WERI-Rb-1 (cell line): ENCODE results near the gene ZBTB21.

Experiments used
- DNase-seq: peaks from one replicate; pipeline ENCODE4 v3.0.0-alpha.2; 2020
- H3K27ac ChIP-seq: fragments of 250-450 bp; sonication (Bioruptor Pico); 2 replicates; pipeline ENCODE4 v1.5.1; 2020; ENCODE audit warnings: mild to moderate bottlenecking, moderate library complexity
- H3K27me3 ChIP-seq: fragments of 250-450 bp; sonication (Bioruptor Pico); 2 replicates; pipeline ENCODE4 v1.5.1; 2021; ENCODE audit warnings: mild to moderate bottlenecking, low read depth, moderate library complexity; ENCODE audit not compliant: insufficient read depth, severe bottlenecking
- H3K36me3 ChIP-seq: fragments of 250-450 bp; sonication (Bioruptor Pico); 2 replicates; pipeline ENCODE4 v1.5.1; 2020; ENCODE audit warnings: mild to moderate bottlenecking, moderate library complexity
- H3K4me3 ChIP-seq: 2 replicates; pipeline ENCODE4 v1.5.1; 2011; ENCODE audit warnings: low read depth, mild to moderate bottlenecking, control low read depth, low read length
- H3K9me3 ChIP-seq: fragments of 250-450 bp; sonication (Bioruptor Pico); 2 replicates; pipeline ENCODE4 v1.5.1; 2021; ENCODE audit warnings: mild to moderate bottlenecking, moderate library complexity; ENCODE audit not compliant: severe bottlenecking
- TF ChIP-seq, protein P1 (sequence below): IDR thresholded peaks from 2 replicates; pipeline ENCODE4 v1.5.1; 2011; ENCODE audit warnings: low read depth, mild to moderate bottlenecking, control low read depth, inconsistent platforms, low read length

The ZBTB21 gene

DNA sequence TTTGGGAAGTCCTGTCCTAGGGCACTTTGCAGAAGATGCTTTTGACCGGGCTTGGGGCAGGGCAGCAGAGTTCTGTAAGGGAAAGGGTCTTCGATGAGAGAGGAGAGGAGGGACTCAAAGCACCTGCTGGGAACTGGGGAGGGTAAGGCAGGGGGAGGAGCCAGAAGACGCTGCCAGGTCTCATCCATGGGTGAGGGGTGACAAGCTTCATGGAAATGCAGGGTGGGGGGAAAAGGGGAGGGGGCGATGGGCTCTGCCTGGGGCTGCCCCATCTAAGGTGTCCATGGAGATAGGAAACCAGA is 35.5 kb downstream of the ZBTB21 start:
- TF ChIP-seq, protein P1, sequence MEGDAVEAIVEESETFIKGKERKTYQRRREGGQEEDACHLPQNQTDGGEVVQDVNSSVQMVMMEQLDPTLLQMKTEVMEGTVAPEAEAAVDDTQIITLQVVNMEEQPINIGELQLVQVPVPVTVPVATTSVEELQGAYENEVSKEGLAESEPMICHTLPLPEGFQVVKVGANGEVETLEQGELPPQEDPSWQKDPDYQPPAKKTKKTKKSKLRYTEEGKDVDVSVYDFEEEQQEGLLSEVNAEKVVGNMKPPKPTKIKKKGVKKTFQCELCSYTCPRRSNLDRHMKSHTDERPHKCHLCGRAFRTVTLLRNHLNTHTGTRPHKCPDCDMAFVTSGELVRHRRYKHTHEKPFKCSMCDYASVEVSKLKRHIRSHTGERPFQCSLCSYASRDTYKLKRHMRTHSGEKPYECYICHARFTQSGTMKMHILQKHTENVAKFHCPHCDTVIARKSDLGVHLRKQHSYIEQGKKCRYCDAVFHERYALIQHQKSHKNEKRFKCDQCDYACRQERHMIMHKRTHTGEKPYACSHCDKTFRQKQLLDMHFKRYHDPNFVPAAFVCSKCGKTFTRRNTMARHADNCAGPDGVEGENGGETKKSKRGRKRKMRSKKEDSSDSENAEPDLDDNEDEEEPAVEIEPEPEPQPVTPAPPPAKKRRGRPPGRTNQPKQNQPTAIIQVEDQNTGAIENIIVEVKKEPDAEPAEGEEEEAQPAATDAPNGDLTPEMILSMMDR = no peak
- Histone ChIP-seq H3K9me3 (peaks cover 10% of the 10 kb centered on the region), H3K27ac (no peak overlapping the region), H3K27me3 (no peaks in the 10 kb centered on the region), H3K36me3 (no peaks in the 10 kb centered on the region), H3K4me3 (no peak overlapping the region)
- no peak for DNase-seq

DNA sequence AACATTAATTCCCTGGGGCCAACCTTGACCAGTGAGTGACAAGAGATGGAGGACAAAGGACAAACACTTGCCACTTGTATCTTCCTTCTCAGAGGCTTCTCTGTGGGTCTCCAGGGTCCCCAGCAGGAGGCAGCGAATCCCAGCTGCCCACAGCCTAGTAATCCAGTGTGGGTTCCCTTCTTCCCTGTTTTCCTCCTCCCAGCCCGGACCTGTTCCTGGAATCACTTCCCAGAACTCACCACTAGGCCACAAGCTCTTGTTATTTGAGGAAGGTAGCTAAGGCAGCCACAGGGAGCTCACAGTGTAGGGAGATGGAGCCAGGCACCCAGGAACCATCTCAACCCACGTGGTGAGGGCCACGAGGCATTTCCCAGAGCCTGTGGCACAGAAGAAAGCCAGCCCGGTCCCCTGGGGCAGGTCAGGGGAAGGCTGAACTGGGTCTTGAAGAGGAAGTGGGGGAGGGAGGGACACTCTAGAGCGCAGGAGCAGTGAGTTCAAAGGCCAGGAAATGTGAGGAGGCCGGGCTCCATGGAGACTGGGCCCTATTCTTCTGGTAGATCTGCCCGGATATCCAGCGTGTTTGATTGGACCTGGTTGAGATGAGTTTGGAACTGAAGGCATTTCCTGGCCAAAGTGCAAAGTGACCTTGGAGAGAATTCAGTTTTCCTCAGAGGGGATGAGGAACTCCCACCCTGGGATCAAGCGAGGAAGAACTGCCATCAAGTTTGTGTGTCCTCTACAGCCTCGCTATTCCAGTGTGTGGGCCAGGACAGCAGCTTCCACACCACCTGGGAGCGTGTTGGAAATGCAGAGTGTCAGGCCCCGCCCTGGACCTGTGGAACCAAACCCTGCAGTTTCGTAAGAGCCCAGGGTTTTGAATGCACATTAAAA is 36.1 kb downstream of the ZBTB21 start:
- no peak for DNase-seq
- Histone ChIP-seq H3K27me3 (no peaks in the 10 kb centered on the region), H3K27ac (no peak overlapping the region), H3K9me3 (peaks cover 4% of the 10 kb centered on the region), H3K36me3 (no peaks in the 10 kb centered on the region), H3K4me3 (no peak overlapping the region)
- TF ChIP-seq, protein P1 = peak; percentile 63

DNA sequence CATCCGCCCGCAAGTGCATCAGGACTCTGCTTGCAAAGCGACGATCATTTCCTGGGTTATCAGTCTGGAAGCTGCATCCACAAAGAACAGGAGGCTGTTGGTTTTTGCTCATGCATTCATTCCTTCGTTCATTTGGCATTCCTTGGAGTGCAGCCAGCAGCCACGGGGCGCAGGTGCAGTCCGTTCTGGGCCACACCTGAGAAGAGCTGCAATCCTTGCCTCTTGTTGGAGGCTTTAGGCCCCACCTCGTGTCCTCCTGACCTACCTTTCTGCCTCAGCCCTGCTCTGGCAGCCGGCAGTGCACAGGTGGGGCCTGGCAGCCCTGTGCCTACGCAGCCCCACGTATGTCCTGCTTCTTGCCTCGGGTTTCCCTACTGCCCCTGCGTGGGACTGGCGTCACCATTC is 36.7 kb downstream of the ZBTB21 start:
- TF ChIP-seq, protein P1 = no peak
- no peaks in the 10 kb centered on the region for H3K27me3 ChIP-seq
- no peaks in the 10 kb centered on the region for H3K36me3 ChIP-seq
- no peak overlapping the region for H3K4me3 ChIP-seq
- DNase-seq = no peak
- peaks cover 3% of the 10 kb centered on the region for H3K9me3 ChIP-seq
- no peak overlapping the region for H3K27ac ChIP-seq

DNA sequence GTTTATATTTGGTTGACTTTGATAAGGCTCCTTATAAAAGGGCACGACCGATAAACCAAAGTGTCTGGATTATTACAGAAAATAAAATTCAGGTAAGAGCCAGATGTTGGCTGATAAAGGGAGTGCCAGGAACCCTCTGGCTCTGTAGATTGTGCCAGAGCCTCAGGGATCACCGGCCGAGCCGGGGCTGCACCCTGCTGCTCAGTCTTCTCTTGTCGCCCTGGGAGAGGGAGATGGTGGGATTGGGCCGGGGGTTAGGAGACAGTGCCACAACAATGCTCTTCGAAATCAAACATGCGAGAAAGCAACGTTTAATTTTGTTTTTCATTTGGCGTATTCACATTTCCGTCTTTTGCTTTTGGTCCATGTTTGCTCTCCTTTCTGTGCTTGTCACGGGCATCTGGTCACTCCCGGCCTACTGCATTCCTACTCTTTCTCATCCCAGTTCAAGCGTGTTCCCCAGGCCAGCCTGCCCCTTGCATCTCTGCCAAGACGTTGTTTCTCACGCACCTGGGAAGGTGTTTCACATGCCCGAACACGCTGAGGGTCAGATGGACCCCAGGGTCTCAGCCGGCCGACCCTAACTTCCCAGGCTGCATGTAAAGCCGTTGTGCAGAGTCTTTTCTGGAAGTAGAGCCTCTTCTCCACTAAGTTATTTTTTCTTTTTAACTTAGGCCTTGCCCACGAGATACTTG is 37.5 kb downstream of the ZBTB21 start:
- H3K36me3 ChIP-seq = no peaks in the 10 kb centered on the region
- peaks cover 3% of the 10 kb centered on the region for H3K9me3 ChIP-seq
- H3K27ac ChIP-seq = no peak overlapping the region
- no peak for DNase-seq
- H3K4me3 ChIP-seq = no peak overlapping the region
- no peaks in the 10 kb centered on the region for H3K27me3 ChIP-seq
- TF ChIP-seq, protein P1 = no peak

DNA sequence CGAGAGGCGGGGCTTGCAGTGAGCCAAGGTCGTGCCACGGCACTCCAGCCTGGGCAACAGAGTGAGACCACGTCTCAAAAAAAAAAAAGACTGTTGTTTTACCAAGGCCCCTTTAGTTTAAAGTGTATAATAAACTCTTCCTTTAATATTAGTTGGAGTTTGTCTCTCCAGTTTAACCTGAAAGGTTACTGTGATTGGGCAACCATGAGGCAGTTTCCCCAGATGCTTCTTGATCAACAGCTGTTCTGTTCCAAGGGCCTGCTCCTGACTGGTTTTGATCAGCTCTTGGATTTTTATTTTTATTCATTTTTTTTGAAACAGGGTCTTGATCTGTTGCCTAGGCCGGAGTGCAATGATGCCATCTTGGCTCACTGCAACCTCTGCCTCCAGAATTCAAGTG is 38.3 kb downstream of the ZBTB21 start:
- TF ChIP-seq, protein P1 = no peak
- H3K36me3 ChIP-seq = no peaks in the 10 kb centered on the region
- no peak overlapping the region for H3K4me3 ChIP-seq
- no peak overlapping the region for H3K27ac ChIP-seq
- H3K27me3 ChIP-seq = no peaks in the 10 kb centered on the region
- H3K9me3 ChIP-seq = peaks cover 3% of the 10 kb centered on the region
- DNase-seq = no peak
